ENCODE results near the gene RAB26.

Gene RAB26

DNA sequence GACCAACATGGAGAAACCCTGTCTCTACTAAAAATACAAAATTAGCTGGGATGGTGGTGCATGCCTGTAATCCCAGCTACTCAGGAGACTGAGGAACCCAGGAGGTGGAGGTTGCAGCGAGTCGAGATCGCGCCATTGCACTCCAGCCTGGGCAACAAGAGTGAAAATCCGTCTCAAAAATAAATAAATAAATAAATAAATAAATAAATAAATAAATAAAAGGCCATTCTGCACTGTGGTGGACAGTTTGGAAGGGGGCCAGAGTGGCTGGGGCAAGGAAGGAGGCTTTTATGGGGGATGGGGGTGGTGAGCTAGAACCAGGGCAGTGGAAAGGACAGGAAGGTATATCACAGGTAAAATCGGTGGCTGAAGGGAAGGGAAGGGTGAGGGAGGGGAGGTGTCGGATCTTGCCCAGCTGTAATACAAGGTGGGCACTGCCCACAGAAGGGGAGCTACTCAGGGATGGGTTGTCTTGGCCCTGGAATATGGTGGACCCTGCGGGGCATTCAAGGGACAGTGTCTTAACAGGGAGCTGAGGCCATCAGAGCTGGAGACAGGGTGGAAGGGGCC, 54.8 kb downstream of the RAB26 start (continued):
- TF ChIP-seq ZNF558 (tag by site-specific recombination; IDR thresholded peaks at IDR 0.05): peak; percentile 72
- TF ChIP-seq ZNF426 (tag by site-specific recombination; IDR thresholded peaks at IDR 0.05): peak; percentile 77
- TF ChIP-seq ZNF433 (tag by site-specific recombination; IDR thresholded peaks at IDR 0.05; ENCODE audit: low read depth): peak; percentile 67
- peak; percentile 56 for TF ChIP-seq ZNF664 (tag by site-specific recombination; IDR thresholded peaks at IDR 0.05)
- 0 out of 2 replicates have a peak, but pooled peaks have one; percentile 33 for TF ChIP-seq ZNF19 (tag by site-specific recombination; IDR thresholded peaks at IDR 0.05; ENCODE audit: low read depth)
- TF ChIP-seq, protein P1, sequence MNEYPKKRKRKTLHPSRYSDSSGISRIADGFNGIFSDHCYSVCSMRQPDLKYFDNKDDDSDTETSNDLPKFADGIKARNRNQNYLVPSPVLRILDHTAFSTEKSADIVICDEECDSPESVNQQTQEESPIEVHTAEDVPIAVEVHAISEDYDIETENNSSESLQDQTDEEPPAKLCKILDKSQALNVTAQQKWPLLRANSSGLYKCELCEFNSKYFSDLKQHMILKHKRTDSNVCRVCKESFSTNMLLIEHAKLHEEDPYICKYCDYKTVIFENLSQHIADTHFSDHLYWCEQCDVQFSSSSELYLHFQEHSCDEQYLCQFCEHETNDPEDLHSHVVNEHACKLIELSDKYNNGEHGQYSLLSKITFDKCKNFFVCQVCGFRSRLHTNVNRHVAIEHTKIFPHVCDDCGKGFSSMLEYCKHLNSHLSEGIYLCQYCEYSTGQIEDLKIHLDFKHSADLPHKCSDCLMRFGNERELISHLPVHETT (tag by site-specific recombination; IDR thresholded peaks at IDR 0.05): peak; percentile 49; the same call in 1 of the 2 replicates
- TF ChIP-seq ZFP37 (tag by site-specific recombination; IDR thresholded peaks at IDR 0.05): 0 out of 2 replicates have a peak, but pooled peaks have one; percentile 28
- peak; percentile 69; the same call in 1 of the 2 replicates for TF ChIP-seq ZNF202 (tag by site-specific recombination; IDR thresholded peaks at IDR 0.05; ENCODE audit: borderline replicate concordance)

Measured in HEK293 (cell line).